Measurements from ENCODE around the gene WTAP.
"Not testable (repeated sequence)": the region's sequence is repeated elsewhere in the genome, so short reads cannot be mapped to it uniquely, and the experiment has no call there.

The WTAP gene

DNA sequence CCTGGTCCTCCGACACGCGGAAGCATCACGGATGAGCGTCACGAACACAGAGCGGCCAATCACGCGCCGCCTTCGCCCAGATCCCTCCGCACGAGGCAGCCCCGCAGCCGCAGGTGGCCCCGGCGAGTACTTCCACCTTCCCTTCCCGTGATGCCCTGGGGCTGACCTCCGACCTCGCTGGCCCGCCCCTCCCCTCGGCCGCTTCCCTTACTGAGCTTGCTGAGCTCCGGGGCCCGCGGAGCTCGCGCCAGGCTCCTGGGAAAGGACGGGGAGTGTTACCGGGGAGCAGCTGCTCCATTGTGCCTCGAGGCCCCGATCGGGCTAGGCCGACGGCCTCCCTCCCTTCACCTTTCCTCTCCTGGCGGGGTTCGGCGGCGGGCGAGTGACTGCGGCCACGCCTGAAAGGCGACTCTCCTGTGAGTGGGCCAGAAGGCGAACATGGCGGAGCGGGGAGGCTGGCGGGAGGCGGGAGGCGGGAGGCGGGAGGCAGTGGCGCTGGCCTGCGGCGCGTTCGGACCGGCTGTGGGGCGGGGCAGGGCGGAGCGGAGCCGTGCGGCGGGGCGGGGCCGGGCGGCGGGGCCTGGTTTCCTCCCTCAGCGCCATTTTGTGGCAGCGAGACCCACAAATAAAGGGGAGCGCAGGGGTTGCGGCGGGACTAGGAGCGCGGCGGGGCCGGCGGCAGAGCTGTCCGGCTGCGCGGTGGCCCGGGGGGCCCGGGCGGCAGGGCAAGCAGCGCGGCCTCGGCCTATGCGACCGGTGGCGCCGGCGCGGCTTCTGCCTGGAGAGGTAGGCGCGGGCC lies at the start of gene WTAP:
TSS of gene WTAP (plus strand) at position 589 of the 799 bp plus-strand sequence. CDS start 8,760 bp downstream, outside the sequence.
- peak; percentile 97 for DNase-seq

DNA sequence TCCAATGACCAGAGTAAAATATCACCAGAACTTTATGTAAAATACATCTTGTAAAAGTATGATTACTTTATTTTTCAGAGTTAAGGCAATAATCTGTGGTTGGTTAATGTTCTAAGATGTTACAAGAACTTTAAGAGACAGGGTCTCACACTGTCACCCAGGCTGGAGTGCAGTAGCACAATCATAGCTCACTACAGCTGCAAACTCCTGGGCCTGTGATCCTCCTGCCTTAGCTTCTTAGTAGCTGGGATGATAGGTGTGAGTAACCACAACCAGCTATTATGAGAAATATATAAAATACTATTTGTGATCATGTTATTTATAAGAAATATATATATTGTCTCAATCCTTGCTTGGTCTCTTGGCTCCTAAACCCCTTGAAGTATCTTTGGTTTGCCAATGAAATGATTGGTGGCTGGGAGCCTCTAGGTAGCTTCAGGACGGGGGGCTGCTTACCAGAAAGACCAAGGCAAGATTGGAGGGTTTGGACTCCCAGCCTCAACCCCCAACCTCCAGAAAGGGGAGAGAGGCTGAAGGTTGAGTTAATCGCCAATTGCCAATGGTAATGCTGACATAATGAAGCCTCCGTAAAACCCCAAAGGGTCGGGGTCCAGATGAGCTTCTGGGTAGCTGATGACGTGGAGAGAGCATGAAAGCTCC lies 49.7 kb upstream of the WTAP start:
- no peak for DNase-seq

DNA sequence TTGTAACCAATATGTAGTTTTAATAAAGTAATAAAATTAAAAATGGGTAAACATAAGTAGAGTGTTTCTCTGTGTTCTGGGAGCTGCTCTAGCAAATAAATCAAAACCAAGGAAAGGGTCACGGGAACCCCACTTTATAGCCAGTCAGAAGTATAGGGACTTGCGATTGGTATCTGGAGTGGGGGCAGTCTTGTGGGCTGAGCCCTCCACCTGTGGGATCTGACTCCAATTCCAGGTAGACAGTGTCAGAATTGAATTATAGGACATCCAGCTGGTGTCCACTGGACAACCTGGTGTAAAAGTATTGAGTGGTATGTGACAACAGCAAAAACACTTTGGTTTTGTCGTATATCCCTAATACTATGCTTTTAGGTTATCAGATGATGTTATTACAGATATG lies 48.7 kb upstream of the WTAP start:
- no peak for DNase-seq

DNA sequence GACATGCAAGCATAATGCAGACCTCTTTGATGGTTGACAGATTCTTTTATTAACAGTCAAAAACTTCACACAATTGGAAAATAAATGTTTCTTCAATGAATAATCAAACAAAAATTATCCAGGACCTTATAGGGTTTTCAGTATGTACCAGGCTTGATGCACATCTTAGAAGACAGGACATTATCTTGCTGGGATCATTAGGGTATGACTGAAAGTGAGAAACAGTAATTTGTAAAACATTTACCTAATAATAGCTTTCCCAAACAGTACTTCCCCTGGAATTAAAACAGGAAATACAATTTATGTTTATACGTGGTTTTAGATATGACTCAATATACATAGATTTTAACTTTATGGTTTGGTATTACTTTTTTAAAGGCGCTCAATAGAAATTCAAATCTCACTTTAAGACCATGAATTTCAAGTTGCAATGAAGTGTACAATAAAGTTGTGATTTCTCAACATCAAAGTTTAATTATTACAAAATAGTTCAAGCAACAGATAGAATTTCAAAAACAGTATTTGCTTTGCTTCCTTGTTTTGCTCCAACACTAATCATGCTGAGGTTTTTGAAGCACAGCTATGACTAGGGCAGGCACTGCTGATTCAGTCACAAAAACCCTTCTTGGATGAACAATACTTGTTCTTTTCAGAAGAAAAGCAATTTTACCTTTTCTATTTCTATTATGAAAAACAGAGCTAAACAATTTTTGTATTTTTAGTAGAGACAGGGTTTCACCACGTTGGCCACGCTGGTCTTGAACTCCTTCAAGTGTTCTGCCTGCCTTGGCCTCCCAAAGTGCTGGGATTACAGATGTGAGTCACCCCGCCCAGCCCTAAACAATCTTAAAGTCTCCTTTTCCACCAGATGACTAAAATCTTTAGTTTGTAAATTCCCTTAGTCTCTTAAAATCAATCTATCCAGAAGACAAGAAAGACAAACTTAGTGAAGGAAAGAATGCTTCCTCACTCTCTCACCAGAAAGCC lies 47.9 kb upstream of the WTAP start:
- DNase-seq: no peak

DNA sequence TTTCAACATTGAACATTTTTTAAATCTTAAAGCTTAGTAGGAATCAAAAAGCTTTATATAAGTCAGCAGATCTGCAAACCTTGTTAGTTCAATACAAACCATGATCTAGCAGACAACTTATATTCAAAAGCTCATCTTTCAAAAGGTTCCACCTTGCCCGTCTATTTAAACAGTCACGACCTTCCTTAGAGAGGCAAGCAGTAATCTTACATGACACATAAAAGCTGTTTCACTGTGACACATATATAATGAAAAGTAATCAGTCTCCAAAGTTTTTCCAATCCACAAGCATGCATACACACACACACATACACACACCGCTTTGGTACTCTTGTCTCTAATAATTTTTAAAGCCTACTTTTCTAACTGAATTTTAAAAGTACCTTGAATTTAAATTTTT lies 47.2 kb upstream of the WTAP start:
- no peak for DNase-seq

DNA sequence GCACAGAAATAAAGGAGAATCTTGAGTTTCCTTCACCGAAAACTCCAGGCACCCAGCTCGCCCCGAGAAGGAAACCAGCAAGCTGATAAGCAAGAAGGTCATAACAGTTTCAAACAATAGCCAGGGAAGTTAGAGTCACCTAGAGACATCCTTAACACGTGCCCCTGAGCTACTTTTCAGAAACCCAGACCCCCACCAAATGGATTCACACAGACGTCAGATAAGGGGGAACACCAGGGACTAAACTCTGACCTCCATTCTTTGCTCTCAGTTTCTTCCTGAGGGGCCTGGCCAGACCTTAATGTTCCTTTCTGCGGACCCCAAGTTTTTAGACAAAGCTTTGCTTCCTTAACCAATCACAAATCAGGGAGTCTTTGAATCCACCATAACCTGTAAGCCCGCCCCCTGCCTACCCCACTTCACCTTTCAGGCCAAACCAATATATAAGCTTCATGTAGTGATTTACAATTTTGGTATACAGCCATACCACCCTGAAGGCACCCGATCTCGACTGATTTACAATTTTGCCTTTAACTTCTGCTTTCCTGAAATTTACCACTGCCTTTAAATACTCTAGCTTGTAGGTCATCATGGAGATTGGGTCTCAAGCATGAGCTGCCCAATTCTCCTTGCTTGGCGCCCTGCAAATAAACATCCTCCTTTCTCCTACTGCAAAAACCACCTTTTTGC lies 46.0 kb upstream of the WTAP start:
- no peak for DNase-seq

DNA sequence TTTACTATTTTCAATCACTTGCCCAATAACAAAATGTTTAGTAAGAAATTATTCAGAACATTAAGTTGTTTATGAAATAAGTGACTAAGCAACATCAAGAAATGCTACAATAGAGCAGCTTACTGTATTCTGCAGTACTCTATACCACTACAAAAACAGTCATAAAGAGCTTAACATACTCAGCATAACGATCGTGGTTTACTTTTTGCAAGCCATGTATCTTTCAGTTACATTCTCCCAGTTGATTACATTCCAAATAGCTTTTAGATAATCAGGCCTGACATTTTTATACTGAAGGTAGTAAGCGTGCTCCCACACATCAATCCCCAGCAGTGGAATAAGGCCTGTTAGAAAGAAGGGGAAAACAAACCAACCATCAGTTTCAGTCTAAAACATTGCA lies 45.0 kb upstream of the WTAP start:
- DNase-seq: peak; percentile 19

DNA sequence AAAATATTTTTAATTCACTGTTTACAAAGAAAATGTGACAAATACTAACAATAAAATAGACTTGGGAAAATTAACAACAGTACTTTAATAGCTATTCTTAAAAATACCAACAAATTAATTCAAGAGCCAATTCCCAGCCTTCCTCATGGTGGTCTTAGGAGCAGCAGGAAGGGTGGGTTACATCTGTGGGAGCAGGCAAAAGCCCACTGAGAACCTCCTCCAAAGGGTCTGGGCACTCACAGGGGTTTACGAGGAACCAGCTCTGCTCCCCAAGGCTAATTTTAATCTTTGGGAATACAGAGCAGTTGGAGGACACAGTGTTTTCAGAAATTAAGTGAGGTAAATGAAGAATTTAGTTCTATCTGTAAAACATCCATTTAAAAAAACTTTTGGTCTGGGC lies 44.5 kb upstream of the WTAP start:
- no peak for DNase-seq

DNA sequence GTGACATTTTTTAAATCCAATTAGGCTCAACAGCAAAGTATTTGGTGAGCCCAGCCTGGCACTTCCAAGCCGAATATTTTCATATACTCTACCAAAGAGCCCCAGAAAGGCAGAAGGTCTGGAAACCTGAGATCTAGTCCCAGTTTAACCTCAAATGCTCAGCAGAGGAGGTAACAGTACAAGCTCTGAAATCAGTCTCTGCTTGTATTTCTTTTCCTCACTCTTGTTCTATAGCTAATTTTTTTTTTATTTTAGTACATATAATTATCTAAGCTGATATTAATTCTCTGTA lies 43.3 kb upstream of the WTAP start:
- no peak for DNase-seq

DNA sequence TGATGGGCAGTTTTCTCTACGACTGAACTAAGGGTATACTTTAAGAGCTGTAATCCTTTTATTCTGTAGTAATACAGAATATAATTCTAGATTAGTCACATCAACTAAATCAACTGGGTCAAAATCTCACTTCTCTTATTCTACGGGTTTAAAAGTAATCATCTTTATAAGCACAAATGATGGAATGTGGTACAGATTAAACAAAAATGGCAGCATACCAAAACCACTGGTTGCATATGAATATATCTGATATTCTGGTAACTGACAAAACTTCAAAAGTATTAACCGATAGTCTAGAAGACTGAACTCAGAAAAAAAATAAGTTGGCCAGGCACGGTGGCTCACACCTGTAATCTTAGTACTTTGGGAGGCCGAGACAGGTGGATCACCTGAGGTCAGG lies 41.3 kb upstream of the WTAP start:
- DNase-seq: peak; percentile 57

DNA sequence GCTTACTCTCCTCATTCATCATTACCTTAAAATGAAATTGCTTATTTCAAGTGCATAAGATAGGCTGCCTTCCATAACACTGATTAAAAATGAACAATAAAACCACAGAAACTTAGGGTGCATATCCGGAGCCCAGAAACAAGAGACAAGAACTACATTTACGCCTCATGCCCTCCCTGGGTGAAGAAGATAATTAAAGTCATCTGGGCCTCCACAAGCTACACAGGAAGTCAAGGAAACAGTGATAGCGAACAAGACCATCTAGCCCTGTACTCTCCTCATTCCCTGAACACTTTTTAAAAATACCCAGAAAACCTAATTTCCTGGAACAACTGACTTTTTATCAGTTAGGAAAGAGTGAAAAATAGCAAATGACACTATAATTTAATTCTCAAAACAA lies 40.6 kb upstream of the WTAP start:
- DNase-seq: peak; percentile 94

DNA sequence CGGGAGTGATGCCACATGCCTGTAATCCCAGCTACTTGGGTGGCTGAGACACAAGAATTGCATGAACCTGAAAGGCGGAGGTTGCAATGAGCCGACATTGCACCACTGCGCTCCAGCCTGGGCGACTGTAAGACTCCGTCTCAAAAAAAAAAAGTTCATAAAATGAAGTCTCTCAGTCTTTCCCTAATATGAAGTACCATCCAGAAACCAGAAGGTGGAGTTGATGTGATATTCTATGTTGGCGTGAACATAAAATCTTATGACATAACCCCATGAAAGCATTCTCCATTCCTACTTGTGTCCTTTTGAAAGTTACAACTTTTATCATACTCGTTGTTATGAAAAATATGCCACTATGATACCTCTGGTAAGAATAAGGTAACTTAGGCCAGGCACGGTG lies 40.0 kb upstream of the WTAP start:
- DNase-seq: peak; percentile 52

DNA sequence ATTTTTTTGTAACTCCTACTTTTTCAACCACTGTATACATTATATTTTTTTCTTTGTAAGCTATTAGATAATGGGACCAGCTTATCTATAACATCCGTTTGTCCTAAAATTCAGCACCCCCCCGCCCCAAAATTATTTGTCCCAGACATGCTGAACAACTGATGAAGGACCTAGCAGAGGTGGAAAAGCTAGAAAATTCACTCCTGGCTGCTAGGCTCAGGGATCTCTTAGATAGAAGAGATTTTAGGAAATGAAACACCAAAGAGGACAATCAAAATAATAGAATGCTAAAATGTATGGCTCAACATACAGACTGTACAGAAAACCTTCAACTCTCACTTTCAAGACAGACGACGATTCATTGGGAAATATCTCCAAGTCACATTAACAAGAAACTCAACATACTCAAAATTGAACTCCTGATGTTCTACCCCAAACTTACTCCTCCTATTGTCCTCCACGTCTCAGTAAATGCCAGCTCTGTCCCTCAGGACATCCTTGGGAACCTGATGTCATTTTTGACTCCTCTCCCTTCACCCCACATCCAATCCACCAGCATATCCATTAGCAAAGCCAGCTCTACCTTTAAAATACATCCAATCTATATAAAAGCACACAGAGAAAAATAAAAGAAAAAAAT lies 38.9 kb upstream of the WTAP start:
- no peak for DNase-seq

DNA sequence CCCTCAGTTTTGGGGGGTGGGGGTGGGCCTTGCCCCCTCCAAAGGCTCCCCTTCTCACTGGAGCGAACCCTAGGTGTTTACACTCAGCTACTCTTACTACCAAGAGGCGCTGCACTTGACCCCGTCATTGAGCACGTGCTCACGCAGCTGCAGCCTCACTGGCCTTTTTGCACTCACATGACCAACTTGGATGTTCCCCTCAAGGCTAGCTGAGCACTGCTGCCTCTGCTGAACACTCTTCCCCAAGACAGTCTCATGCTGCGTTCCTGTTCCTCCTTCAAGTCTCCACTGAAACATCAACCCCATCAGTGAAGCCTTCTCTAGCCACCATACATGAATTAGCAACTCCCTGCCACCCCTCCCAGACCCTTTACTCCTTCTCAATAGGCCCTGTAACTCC lies 38.3 kb upstream of the WTAP start:
- DNase-seq: peak; percentile 51

DNA sequence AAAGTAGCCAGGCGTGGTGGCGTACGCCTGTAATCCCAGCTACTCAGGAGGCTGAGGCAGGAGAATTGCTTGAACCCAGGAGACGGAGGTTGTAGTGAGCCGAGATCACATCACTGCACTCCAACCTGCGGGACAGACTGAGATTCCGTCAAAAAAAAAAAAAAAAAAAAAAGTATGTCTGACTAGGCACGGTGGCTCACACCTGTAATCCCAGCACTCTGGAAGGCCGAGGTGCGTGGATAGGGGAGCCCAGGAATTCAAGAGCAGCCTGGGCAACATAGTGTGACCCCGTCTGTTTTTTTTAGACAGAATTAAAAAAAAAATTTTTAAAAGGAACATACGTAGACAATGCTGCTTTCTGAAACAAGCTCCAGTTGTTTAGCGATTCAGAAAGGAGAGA lies 37.2 kb upstream of the WTAP start:
- DNase-seq: not testable (repeated sequence)

DNA sequence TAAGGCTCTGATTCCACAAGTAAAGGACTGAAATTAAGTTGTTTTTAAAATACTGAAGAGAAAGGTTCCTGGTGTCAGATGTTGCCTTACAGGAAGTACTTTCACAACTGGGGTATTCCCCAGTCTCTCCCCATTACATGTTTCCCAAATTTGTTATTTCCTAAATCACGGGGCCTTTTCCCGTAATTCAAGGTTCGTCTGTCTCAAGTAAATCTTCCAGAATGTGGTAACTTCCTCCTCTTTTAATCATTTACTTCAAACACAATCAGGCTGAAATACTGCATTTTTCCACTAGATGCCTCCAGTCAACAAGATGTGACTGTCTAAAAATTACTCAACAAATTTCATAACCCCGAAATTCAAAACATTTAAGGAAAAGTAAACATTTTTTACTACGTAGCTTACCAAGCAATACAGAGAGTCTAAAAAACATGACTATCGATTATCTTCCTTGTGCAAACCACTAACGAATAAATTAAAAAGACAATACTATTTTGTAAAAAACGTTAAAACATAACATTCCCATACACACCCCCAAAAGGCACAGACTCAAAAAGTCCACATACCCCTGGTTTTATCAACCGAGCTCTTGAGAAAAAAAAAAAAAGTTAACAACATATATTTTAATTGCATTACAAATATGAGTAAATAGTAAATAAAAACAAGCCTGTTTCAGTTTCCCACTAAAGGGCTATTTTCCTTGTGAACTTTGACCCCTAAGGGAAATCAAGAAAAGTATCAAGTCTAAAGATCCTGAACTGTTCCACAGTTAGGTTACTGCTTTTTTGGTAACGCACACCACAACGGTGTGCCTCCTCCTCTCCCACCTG lies 36.0 kb upstream of the WTAP start:
- DNase-seq: peak; percentile 88

DNA sequence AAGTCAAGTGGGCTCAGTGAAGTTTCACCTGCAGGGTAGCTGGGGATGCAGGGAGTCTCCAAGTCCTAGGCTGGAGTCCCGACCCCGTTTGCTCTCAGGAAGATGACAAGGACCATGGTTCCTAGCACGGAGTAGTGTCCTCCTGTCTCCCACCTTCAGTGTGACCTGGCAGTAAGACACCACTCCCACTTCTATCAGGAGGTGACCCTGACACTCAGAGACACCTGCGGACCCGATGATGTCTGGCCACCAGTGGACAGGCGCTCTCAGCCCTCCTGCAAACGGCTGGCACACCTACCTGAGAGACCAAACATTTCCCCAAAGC lies 35.4 kb upstream of the WTAP start:
- DNase-seq: no peak

DNA sequence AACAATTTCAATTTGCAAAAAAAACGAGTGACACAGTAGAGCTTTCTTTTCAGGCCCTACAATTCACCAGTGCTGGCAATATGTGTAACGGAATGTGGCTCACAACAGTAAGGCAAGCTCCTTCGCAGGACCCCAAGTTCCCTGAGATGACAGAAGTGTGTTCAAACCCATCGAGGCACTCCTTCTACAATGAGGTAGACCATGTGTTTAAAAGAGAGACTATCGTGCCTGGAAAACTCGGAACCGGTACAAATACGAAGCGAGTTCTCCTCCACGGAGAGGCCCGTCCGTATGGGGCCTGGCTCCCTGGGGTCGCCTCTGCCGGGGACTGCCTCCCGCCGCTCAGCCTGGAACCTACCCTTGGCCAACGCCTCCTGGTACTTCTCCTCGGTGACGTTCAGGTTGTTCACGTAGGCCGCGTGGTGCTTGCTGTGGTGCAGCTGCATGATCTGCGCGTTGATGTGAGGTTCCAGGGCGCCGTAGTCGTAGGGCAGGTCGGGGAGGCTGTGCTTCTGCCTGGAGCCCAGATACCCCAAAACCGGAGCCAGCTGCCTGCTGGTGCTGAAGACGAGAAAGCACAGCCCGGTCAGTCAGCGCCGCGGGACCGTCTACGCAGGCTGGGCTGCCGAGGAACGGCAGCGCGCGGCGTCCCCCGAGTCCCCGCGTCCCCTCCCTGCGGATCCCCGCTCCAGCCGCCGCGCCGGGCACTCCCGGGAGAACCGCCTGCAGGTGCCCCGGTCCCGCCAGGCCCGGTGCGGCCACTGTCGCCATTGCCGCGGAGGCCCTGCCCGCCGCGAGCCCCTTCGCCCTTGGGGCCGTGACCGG lies 34.8 kb upstream of the WTAP start:
- DNase-seq: peak; percentile 71

DNA sequence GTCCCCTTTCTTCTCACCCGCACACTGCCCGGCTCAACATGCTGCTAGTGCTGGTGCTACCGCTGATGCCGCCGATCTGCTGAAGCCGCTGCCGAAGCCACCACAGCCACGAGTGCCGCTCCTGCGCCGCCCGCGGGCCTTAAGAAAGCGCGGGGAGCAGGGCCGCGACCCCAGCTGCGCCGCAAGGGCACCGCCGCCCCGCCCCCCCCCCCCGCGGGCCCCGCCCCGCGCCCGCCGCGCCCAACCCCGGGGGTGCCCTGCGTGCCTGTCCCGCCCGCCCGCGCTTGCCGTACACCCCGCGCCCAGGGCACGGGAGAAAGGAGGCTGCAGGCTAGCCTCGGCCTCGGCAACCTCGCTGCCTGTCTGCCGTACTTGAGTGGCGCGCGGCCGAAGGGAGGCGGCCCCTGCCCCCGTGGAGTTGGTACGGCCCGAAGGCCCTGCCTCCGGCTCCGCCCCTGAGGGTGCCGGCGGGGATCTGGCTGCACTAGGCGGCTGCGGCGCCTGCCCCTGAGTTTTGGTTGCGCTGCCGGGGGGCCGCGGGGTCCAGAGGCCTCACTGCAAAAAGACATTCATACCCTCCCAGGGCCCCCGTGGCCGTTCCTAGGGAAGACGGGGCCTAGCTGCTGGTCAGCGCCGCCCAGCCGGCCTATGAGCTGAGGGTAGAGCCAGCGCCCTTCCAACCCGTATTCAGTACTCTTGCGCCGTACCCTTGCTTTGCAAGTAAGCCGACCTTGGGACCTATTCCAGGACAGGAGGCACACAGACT lies 34.0 kb upstream of the WTAP start, which contains the start of gene SOD2:
TSS of gene SOD2 (minus strand) at position 114 of the 766 bp plus-strand sequence. CDS start at position 40, 74 bp downstream.
- peak; percentile 91 for DNase-seq

All from hematopoietic multipotent progenitor cell treated with erythropoietin and hydrocortisone succinate and interleukin-3 and kit ligand, for 6 days (in vitro differentiated cells).